ENCODE measurements around the gene CCL22. TPM values are rescaled to one million over a fixed set of nuclear protein-coding genes. Genes with fewer than 3 reads are reported as not detected.
"Not testable (repeated sequence)": the region's sequence is repeated elsewhere in the genome, so short reads cannot be mapped to it uniquely, and the experiment has no call there.

Gene CCL22
- total RNA-seq, 1 donor from 2014 or later = not detected

DNA sequence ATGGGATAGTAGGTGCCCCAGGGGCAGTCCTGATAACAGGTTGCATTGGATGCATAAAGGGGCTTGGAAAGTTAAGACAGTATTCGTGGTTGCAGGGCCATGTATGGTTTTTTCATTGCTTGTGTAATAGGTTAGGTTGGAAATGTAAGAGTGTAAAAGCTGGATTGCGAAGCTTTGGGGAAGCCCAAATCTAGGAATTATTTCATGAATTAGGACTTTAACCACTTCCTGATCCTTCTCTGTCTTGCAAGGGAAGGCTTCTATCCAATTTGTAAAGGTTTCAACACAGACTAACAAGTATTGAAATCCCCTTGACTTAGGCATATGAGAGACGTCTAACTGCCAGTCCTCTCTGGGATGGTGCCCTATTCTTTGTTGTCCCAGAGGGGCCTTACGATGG is 38.2 kb downstream of the CCL22 start:
- DNase-seq = no peak

- DNase-seq = not testable (repeated sequence)
These were observed 38.9 kb downstream of the CCL22 start for GRCh38 chr16:57397493-57397892.

GRCh38 chr16:57401943-57402640 is 43.5 kb downstream of the CCL22 start:
- no peak for DNase-seq

- DNase-seq = no peak
These were observed 45.6 kb downstream of the CCL22 start, which contains the start of gene CCL17 for GRCh38 chr16:57403965-57404817. CCL17 (plus strand) TSS chr16:57404767; CDS start chr16:57413933, 9,166 bp downstream.

- no peak for DNase-seq
These were observed 46.5 kb downstream of the CCL22 start for GRCh38 chr16:57405097-57405496.

- no peak for DNase-seq
These were observed 48.3 kb downstream of the CCL22 start for GRCh38 chr16:57406881-57407280.

DNA sequence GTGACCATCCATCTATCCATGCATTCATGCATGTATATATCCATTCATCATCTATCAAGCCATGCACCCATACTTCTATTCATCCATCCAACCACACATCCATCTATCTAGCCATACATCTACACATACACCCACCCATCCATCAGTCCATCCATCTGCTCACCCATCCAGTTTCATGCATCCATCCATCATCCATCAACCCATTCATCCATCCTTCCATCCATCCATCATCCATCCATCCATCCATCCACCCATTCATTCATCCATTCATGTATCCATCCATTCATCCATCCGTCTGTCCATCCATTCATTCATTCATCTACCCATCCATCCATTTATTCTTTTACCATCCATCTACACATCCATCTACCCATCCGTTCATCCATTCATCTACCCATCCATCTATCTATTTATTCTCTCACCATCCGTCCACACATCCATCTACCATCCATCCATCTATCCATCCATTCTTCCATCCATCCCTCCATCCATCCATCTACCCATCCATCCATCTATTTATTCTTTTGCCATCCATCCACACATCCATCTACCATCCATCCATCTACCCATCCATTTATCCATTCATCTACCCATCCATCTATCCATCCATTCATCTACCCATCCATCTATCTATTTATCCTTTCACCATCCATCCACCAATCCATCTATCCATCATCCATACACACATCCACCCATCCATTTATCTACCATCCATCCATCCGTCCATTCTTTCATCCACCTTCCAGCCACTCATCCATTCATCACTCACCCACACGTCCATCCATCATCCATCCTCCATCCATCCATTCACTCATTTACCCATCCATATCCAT is 49.2 kb downstream of the CCL22 start:
- no peak for DNase-seq

DNA sequence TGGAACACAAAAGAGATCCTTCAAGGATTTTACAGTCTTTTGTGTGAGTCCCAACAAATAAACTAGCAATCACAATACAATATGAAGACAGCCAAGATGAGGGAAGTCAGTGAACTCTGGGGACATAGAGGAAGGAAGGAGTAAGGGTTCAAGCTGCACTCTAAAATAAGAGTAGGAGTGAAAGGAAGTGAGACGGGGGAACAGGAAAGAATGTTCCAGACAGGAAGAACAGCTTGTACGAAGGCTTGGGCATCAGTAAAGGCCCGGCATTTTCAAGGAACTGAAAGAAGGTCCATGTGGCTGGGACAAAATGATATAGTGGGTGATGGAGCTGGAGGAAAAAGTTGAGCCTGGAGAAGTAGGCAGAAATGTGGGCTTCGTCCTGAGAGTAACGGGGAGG is 50.5 kb downstream of the CCL22 start:
- DNase-seq = no peak

DNA sequence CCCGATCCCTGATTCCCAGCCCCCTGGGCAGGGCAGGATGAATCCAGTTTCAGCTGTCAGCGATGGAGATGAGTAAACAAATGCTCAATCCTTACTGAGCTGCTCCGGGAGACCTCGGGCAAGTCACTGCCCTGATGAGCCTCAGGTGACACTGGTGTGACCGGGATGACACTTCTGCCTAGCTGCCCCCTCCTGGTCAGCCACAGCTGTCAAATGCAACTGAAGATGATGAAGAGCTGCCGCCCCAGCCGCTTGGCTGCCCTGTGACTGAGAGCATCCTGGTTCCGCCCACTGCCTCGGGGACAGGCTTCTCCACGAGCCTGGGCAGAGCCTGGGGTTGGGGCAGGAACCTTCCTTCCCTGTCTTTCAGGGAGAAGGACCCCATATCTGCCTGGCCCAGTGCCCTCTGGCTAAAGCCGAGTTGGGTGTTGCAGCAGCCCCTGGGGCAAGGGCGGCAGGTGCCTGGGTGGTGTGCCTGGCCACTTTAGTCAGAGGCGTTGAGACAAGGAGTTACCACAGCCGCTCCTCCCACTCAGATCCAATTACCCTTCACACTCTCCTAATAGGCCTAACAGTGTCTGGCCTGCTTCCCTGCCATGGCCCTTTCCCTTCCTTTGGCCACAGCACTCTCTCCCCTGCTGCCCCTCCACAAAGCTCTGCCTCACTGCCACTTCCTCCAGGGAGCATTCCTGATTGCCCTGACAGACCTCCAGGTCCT is 51.4 kb downstream of the CCL22 start:
- DNase-seq = no peak

GRCh38 chr16:57411362-57411976 is 52.9 kb downstream of the CCL22 start:
- no peak for DNase-seq

DNA sequence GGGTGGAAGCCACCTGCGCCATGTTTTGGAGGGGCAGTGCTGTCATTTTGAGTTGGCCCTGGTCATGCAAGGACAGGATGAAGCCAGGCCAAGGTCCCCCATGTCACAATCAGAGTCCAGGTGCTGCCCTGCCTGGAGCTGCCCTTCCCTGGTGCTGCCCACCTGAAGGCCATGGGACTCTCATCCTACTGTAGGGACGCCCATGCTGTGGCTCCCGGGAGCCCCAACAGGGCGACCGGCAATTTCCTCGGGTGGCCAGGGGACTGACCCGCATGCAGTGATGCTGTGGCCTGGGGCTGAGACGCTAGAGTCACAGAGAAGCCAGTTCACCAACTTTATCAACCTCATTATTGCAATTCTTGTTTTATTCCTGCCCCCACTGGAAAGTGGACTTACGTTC is 54.0 kb downstream of the CCL22 start:
- no peak for DNase-seq

DNA sequence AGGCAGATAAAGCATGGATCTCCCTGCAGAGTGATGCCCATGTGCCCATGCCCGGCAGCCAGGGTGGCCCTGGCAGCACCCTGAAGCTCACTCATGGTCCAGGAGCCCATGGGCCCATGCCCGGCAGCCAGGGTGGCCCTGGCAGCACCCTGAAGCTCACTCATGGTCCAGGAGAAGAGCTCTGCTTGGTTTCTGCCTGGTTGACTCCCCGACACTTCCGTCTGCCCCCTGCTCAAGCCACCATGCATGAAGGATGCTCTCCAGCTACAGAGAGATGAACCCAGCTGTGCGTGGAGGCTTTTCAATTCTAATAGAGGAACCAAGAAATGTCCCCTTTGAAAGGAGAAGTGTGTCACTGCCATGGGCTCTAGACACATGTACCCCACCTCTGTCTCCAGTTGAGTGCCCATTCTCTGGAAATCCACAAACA is 54.7 kb downstream of the CCL22 start:
- no peak for DNase-seq

DNA sequence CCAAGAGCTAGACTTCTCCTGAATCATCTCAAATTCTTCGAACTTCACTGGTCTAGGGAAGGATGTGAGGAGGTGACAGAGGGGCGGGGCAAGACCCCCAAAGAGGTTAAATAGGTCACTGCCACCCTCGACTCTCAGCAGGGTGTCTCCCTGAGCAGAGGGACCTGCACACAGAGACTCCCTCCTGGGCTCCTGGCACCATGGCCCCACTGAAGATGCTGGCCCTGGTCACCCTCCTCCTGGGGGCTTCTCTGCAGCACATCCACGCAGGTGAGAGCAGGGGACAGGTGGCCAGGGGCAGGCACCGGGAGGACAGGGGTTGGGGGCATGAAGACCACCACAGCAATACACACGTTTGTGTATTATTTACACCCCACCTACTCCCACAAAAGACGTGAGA is 55.1 kb downstream of the CCL22 start:
- no peak for DNase-seq

Small RNAs within 50 kb of the gene (small RNA-seq; reads per million reads assigned to genes)
- gene AC108081.1 = not detected

Other genes with a start within 250 kb of the CCL22 start
- gene PSME3IP1, start 172.7 kb upstream of the CCL22 start, total RNA-seq = 104 TPM
- gene RSPRY1, start 172.5 kb upstream of the CCL22 start, total RNA-seq = 75.5 TPM
- gene ARL2BP, start 113.5 kb upstream of the CCL22 start, total RNA-seq = 81.4 TPM
- gene PLLP, start 74.1 kb upstream of the CCL22 start, total RNA-seq = 1.2 TPM
- 2.5 TPM for gene CX3CL1, start 13.7 kb downstream of the CCL22 start, total RNA-seq
- not detected for gene CCL17, start 46.0 kb downstream of the CCL22 start, total RNA-seq
- gene CIAPIN1, start 88.6 kb downstream of the CCL22 start, total RNA-seq = 51.5 TPM
- gene COQ9, start 88.7 kb downstream of the CCL22 start, total RNA-seq = 20.9 TPM
- 52.7 TPM for gene POLR2C, start 103.9 kb downstream of the CCL22 start, total RNA-seq
- gene DOK4, start 127.7 kb downstream of the CCL22 start, total RNA-seq = 65.0 TPM
- gene CCDC102A, start 177.8 kb downstream of the CCL22 start, total RNA-seq = 1.7 TPM
- gene ADGRG5, start 183.9 kb downstream of the CCL22 start, total RNA-seq = not detected